GM19043 (cell line): Measurements from ENCODE around the gene FANCG.

ENCODE experiments used
- ATAC-seq: cut with Tn5 transposase; IDR thresholded peaks from one replicate; pipeline ENCODE4 v1.9.1; 2021; ENCODE audit warnings: low read depth; ENCODE audit not compliant: unreplicated experiment

FANCG gene

DNA sequence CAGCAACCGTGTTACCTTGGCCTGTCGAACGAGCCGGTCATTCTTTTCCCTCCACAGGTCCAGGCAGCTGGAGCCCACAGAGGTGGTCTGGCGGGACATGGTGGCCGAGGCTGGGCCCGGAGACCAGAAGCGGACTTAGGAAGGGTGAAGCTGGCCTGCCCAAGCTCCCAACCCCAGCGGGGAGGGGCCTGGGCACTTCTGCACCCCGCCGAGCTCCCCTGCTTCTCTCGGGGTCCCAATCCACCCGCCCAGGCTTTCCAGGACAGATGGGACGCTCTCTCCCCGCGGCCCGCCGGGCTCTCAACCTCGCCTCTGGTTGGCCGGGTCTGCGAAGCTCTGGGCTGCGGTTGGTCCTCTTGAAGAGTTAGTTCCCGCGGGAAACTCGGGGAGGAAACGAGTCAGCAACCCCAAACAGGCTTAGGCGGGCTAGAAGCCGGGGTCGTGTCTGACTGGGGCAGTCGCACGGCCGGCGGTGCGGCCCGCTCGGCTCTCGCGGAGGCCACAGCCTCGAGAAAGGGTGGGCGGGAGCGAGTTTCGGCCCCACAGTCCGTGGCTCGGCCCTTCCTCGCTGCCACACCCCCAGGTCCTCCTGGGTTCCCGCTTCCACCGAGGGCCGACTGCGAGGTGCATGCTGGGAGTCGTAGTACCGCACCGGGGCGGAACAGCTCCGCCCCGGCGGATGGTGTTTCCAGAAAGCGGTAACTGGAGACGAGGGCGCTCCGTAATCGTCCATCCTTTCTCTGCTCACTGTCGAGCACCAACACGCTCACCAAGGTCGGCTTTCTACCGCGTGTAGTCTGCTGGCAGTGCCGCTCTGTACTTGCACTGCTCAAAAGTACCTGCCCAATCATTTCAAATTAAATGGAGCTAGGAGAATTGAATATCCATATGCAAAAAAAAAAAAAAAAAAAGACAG is at the start of gene FANCG:
Gene FANCG (minus strand): TSS at position 517 of the 916 bp plus-strand sequence. CDS start 418 bp downstream, at position 99.
- ATAC-seq, result peak; percentile 86

DNA sequence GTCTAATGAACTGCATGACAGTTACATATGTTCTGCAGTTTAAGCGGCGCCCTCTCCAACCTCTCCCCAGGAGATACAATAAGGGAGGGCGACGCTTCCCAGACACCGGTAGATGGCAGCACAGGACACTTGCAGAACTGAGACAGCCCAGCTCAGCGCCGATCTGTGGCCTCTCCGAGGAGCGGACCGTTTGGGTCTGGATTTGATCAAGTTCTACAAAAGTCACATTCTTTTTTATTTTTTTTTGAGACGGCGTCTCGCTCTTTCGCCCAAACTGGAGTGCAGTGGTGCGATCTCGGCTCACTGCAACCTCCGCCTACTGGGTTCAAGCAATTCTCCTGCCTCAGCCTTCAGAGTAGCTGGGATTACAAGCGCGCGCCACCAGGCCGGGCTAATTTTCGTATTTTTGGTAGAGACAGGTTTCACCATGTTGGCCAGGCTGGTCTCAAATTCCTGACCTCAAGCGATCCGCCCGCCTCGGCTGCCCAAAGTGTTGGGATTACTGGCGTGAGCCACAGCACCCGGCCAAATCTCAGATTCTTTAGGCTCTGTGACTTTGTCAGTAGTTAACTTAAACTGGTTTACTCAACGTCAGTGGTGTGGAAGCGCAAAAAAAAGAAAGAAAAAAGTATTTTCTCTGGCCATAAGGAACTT is 37.3 kb upstream of the FANCG start:
- peak; percentile 40 for ATAC-seq

DNA sequence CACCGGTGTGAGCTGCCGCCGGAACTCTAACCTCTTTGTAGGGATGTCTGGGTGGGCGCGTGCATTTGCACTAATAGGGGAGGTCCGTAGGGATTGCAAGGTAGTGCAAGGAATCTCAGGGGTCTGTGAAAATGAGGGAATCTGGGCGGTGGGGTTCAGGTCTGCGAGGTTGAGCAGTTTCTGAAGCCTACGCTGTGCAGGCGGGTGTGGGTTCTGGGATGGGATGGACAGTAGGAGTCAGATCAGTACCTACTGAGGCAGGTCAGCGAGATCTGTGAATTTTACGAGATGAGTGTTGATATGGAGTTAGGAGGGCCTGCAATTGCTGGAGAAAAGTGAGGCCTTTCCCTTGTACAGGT is 36.8 kb upstream of the FANCG start:
- ATAC-seq, result no peak

- peak; percentile 42 for ATAC-seq
These were observed 36.2 kb upstream of the FANCG start, which contains the start of gene ATOSB for GRCh38 chr9:35115680-35116538. Gene ATOSB, minus strand, starts transcription at chr9:35115862. Its CDS starts 7,588 bp downstream, at chr9:35108274.

DNA sequence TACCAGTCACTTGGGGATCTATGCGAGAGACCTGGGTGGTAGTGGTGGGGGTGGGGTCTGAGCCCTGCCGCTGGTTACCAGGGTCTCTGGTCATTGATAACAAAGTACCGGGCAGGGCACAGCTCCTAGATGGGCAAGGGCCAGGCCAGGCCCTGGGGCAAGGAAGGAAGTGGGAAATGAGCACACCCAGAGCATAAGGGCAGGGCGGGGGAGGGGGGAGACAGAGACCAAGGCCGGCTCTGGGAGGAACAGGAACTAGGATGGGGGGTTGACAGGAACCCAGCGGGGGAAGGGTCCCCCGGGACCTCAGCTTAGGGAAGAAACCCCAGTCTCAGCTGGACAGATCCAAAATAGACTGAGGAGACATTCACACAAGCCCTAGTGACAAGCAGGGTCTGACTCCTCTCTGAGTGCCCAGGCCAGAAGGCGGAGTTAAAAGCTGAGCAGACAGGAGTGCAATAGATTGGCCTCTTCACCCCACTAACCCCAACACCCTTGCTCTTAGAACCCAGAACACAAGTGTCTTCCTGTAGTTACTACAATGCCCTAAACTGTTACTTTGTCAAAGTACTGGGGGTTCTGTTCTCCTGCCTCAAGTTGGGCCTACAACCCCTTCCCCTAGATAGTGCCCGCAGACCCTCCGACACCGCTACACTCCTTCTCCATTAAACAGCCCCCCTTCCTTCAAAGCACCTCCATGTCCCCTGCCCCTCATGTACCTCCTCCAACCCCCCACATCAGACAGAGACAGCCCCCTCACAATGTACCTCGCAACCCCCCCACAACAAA is 35.3 kb upstream of the FANCG start:
- no peak for ATAC-seq

DNA sequence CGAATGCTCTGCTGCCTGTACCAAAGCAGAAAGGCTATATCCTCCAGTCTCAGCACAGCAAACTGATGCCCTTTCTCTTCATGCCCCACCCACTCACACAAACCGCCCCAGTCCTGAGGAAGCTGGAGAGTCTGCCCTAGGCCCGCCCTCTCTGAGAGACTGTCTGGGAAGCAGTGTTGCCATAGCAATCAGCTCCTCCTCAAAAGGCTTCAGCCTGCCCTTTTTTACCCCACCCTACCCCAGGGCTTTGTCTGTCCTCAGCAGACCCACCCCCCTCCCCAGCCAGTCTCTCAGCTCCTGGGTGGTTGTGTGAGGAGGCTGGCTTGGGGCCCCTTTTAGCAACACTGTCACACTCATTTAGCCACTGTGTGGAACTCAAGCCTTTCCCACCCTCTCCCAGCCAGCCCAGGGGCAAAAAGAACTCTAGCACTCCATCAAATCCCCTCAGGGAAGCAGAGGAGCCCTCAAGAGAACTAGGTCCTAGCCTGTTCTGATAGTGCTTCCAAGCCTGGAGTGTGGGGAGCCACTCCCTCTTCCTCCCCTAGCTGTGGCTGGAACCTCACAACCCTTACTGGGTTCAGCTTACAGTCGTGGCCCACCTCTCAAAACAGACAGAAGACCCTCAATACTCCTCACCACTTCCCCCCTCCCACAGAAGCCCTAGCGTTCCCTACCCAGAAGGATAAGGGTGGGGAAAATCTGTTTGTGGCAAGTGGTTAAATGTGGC is 34.5 kb upstream of the FANCG start:
- ATAC-seq, result no peak

DNA sequence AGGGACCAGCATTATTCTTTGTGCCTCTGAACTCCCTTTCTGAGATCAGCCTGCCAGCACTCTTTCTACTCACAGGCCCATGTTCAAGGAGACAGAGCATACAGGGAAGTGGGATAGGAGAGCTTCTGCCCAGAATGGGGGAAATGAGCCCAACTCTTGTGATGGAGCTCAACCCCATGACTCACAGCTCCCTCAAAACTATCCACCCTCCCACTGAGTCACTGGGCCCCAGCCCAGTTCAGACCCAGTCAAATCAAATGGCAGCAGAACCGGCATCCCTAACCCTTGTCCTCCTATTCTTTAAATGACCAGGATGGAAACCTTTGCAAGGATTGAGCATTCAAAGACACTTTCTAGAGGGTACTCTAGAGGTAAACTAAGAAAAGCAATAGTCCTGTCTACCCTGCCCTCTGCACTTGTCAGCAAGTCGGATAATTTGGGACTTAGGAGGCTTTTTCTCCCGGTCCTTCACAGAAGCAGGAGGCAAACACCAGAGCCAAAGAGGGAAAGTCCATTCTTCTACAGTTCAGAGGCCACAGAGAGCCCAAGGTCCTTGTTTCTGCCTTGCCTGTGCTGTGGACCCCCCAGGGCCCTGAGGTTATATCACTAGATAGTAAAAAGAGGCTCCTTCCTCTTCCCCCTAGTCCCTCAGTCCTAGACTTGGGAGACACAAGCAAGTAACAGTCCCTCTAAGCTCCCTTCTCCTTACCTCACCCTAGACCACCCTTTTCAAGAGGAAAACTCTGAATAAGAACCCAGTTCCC is 32.7 kb upstream of the FANCG start:
- ATAC-seq, result no peak

DNA sequence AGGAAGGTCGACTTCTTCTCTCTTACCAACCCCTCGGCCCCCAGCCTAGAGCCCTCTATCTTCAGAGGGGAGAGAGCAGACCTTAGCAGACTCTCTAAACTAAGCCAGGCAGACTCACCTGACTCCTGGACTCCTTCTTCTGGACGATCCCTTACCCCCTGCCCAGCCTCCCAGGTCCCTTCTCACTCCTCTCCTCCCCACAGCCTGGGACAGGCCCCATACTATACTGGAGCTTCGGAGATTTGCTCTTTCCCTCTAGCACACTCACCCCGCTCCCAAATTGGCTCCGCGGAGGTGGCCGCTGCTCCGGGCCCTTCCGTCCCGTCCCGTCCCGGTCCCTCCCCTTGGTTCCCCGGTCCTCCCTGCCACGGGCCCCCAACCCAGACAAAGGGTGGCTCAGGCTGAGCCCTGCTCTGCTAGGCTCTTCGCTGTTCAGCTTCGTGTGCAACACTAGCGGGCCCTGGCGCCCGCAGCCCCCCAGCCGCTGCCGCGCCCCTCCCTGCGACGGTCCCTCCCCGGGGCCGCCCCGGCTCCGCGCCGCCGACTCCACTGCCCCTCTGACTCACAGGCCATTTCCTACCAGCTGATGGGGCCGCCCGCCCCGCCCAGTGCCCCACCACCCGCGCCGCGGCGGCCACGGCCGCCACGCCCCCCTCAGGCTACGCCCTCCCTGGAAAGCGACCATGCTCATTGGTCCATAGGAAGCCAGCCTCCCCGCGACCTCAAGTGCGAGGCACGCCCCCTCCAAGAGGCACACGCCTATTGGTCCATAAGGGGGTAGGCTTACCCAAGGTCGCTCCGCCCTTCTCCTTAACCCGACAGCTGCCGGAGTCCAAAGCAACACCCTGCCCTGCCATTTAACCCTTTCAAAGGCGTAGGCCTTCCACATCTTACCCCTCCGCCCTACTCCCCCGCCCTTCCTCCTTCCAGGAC is 31.5 kb upstream of the FANCG start:
- peak; percentile 65 for ATAC-seq

DNA sequence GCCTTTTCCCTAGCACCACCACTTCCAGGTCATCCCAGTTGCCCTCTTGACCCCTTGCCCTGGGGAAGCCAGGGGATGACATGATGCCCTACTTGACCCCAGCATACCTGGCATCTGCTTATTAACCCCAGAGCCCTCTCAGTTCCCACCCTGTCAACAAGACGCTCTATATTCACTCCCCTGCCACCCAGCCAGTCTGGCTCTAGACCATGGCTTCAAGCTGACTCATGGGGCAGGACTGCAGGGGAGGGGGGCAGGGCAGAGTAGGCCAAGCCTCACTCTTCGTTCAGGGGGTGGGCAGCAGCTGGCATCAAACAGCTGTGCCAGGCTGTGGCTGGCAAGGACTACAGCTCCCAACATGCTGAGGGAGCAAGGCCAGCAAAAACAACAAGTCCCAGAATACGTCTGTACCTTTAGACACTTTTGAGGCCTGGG is 30.6 kb upstream of the FANCG start:
- ATAC-seq, result no peak

- ATAC-seq, result no peak
These were observed 29.3 kb upstream of the FANCG start for GRCh38 chr9:35108946-35109575.

GRCh38 chr9:35108461-35108860 is 28.7 kb upstream of the FANCG start:
- ATAC-seq, result no peak

DNA sequence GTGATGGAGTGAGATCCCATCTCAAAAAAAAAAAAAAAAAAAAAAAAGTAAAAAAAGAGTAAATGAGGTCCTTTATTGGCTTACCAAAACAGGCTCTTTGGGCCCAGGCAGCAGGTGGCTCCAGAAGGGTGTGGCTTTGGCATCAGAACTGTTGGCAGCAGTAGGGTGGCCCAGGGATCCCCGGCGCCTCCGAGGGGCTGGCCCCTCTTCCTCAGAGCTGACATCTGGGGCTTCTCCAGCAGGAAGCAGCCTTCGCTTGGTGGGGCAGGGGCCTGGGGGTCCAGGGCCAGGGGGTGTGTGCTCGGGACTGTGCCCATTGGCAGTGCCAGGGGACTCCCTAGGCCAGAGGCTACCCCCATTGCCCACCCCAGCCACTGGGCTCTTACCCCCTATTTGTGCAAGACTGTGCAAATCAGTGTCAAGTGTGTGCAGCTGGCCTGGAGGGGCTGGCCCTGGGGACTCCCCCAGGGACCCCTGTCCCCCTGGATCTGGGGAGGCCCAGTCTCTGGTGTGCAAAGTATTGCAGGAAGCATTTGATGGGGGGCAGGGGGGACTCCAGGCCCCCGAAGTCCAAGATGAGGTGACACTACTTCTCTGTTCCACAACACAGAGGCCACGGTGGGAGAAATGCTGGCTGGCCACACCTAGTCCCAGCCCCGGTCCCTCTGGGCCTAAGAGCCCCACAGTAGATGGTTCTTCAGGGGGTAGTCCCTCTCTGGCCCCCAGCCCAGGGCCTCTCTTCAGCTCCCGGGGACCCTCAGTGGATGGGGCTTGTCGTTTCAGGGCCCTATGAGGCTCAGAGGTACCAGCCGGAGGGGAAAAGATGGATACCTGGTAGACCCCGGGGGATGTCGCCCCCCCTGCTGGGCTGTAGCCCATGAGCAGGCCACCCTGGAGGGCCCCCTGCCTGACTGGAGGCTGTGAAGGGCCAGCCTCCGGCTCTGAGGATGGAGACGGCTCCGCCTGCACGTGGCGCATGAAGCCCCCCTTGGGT is 27.9 kb upstream of the FANCG start:
- ATAC-seq, result no peak

DNA sequence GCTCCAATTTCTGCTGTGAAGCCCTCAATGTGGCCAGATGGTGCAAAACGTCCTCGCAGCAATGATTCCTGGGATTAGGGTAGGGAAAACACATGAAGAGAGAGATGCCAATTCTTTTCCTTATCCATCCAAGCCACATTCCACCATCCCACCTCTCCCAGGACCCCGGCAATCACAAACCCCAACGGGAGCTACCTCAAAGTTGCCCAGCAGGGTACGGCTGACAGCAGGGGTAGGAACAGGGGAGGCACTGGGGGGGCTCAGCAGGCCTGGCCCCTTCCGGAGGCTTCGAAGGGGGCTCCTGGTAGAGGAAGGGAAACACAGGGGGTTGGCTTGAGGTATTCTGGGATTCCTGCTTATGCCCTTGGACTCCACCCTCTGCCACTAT is 26.6 kb upstream of the FANCG start:
- no peak for ATAC-seq

GRCh38 chr9:35105571-35106342 is 26.0 kb upstream of the FANCG start:
- no peak for ATAC-seq

- ATAC-seq, result no peak
These were observed 25.4 kb upstream of the FANCG start for GRCh38 chr9:35105126-35105525.
